GOT3 (cell line): ENCODE measurements around the gene LRIG2.
"Not testable (repeated sequence)": the region's sequence is repeated elsewhere in the genome, so short reads cannot be mapped to it uniquely, and the experiment has no call there.

Experiments used
- DNase-seq: peaks from one replicate; lab custom pipeline; 2025; ENCODE audit warnings: mixed read lengths; lab: John Stamatoyannopoulos, UW

LRIG2 gene

DNA sequence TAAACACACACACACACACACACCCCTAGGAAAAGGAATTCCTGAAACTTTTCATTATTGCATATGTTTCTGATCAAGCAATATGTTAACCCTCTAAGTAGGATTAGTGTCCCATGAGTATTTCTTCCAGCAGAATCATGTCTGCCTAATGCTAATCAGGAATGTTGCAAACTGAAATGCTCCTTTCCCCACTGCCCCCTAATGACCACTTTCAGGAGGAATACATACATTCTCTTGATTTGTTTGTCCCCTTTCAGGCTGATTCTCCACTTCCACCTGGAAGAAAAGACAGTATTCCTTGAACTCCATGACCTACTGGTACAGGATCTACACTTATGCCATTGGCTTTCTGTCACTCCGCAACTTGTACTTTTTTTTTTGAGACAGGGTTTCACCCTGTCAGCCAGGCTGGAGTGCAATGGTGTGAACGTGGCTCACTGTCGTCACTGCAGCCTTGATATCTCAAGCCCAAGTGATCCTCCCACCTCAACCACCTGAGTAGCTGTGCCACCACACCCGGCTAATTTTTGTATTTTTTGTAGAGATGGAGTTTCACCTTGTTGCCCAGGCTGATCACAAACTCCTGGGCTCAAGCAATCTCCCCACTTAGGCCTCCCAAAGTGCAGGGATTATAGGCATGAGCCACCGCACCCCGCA is 56.7 kb downstream of the LRIG2 start:
- DNase-seq, result no peak

DNA sequence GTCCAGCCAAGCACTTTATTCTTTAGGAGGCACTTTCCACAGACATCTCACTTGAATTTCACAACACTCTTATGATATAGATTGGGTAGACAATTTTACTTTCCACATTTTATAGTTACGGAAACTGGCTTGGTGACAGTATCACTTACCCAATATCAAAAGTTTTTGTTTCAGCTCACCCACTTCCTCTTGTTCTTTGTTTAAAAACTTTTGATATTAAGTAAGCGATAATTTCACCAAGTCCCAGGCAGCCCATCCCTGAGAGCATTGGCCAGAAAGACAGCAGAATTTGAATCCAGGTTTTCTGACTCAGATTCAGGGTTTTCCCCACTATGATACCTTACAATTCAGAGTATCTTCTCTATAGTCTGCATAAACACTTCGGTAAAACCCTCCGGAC is 60.0 kb downstream of the LRIG2 start:
- DNase-seq, result no peak

- DNase-seq, result no peak
Observed at GRCh38 chr1:113133759-113134158, 60.8 kb downstream of the LRIG2 start.

DNA sequence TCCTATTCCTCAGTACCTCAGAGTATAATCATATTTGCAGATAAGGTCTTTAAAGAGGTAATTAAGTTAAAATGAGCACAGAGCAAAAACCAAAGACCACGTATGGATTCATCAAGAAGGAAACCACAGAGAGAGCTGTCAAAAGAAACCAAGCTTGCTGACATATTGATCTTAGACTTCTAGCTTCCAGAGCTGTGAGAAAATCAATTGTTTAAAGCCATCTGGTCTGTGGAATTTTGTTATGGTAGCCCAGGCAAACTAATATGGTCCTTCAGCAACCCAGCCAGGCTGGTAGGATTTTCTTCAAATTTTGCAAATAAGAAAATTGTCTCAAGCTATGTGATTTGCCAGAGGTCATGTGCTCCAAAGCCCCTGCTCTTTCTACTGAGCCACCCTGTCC is 62.5 kb downstream of the LRIG2 start:
- DNase-seq, result no peak

DNA sequence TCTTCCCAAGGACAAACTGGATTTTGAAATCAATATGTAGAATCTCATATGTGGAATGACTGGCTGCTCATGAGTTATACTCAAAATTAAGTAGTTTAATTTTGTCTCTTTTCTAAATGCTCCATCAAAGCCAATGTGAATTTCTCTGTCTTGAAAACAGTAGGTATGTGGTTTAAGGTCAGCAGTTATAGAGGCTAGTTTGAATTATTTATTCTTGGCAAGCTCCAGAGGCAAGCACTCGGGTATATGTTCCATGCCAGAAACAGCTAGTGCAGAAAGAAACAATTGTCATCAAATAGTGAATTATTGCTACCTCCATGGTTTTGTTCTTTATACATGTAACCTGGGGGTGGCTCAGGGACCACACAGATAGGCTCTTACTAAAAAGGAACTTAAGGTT is 63.5 kb downstream of the LRIG2 start:
- DNase-seq, result no peak

GRCh38 chr1:113137563-113137962 is 64.6 kb downstream of the LRIG2 start:
- DNase-seq, result no peak

GRCh38 chr1:113138778-113139177 is 65.8 kb downstream of the LRIG2 start:
- DNase-seq, result no peak

- DNase-seq, result no peak
Observed at GRCh38 chr1:113140176-113140575, 67.2 kb downstream of the LRIG2 start.

- no peak for DNase-seq
Observed at GRCh38 chr1:113140588-113141446, 67.8 kb downstream of the LRIG2 start.

DNA sequence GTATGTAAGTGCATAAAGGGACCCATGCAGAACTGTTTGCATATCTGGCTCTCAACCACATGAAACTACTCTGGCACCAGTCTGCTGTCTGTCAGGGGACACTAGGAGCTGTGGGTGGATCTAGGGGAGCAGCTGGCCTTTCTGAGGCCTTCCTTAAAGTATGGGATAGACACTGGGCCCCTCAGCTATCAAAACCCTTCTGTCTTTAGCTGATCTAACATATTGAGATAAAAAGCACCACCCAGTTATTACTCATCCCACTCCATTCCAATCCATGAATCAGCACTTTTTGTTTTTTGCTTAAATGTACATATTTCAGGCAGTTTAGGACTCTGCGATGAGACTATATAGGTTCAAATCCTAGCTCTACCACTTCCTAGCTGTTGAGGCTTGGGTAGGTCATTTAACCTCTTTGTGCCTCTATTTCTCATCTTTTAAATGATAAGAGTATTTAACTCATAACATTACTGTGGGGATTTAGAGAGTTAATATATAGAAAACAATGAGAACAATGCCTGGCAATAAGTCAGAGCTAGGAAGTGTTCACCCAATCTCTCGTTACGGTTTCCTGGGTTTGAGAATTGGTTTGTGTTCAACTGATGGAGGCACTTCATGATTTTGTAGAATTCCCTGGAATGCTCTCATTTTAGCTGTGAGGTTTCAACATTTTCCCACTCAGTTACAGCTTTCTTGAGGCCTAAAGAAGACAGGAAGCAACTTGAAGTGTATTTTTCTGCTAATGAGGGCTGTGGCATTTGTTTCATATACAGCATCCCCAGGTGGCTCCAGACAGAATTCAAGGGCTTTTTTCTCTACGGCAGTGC is 68.9 kb downstream of the LRIG2 start:
- no peak for DNase-seq

GRCh38 chr1:113142791-113143190 is 69.8 kb downstream of the LRIG2 start:
- no peak for DNase-seq

- no peak for DNase-seq
Observed at GRCh38 chr1:113146242-113147072, 73.5 kb downstream of the LRIG2 start.

DNA sequence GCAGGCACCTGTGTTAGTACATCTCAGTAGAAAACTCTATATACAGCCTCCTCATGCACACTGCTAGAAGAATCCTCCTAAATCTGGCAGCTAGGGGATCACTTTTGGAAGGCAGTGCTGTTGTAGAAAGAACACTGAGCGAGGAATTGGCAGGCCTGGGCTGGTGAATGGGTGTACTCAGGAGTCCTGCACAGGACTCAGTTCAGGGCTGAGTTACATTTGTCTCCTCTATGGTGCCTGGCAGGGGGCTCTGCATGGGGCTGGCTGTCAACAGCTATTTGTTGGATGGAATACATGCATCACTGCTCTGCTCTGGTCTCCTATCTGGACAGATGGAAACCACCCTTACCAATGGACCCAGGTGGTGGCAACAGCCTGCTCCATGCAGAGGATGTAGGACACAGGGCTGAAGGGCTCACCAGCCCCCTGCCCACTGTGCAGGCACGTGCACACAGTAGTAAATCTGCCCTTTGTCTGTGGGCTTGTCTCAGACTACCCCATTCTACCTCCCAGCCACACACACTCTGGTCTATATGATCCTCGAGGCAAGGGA is 74.2 kb downstream of the LRIG2 start:
- no peak for DNase-seq

- DNase-seq, result no peak
Observed at GRCh38 chr1:113147826-113148225, 74.8 kb downstream of the LRIG2 start.

DNA sequence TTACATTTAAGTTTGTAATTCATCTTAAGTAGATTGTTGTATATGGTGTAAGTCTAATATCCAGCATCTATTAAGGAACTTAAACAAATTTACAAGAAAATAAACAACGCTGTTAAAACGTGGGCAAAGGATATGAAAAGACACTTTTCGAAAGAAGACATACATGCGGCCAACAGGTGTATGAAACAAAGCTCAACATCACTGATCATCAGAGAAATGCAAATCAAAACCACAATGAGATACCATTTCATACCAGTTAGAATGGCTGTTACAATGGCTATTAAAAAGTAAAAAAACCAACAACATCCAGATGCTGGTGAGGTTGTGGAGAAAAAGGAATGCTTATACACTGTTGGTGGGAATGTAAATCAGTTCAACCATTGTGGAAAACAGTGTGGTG is 77.5 kb downstream of the LRIG2 start:
- DNase-seq, result not testable (repeated sequence)

DNA sequence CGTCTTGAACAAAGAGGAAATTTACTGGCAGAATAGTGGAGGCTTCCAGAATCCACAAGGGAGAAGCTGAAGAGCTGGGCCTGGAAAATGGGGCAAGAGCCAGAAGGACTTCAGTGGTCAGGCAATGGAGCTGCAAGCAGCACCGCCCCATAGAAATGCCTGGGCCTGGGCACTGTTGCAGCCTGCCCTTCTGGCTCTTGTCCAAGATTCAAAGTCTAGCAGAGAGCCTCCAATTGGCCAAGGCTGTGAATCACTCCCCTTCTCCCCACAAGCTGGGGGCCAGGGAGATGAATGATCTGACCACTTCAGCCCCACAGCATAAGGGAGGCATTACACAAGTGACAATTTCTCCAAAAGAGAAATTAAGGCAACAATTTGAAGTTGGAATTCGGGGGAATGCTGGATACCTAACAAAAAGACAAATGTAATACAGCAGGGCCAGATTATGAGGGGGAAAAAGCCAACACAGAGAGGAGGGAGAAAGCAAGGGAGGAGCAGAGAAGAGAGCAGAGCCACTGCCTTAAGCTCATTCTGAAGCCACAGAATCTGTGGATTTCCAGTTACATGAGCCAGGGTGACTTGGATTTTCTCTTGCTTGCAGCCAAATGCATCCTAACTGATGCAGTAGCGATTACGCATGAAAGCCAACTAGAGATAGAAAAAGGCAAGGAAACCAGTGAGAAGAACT is 80.3 kb downstream of the LRIG2 start:
- no peak for DNase-seq

- no peak for DNase-seq
Observed at GRCh38 chr1:113156368-113156767, 83.4 kb downstream of the LRIG2 start.

DNA sequence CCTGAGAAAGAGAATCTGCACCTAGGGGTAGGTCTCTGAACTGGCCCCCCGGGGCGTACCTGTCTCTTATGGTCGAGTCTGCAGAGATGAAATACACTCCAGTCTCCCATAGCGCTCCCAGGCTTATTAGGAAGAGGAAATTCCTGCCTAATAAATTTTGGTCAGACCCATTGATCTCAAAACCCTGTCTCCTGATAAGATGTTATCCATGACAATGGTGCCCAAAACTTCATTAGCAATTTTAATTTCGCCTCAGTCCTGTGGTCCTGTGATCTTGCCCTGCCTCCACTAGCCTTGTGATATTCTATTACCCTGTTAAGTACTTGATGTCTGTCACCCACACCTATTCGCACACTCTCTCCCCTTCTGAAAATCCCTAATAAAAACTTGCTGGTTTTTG is 85.7 kb downstream of the LRIG2 start:
- DNase-seq, result not testable (repeated sequence)

GRCh38 chr1:113166473-113166872 is 93.5 kb downstream of the LRIG2 start:
- no peak for DNase-seq

DNA sequence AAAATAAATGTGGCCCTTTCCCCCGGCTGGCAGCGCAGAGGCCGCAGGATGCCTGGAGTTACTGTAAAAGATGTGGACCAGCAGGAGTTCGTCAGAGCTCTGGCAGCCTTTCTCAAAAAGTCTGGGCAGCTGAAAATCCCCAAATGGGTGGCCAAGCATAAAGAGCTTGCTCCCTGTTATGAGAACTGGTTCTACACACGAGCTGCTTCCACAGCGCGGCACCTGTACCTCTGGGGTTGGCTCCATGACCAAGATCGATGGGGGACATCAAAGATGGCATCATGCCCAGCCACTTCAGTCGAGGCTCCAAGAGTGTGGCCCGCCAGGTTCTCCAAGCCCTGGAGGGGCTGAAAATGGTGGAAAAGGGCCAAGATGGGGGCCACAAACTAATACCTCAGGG is 95.9 kb downstream of the LRIG2 start:
- no peak for DNase-seq

GRCh38 chr1:113169591-113169990 is 96.6 kb downstream of the LRIG2 start:
- DNase-seq, result no peak
